HG02798 (cell line): ENCODE results near the gene ARHGEF4.

ENCODE experiments used
- ATAC-seq: cut with Tn5 transposase; IDR thresholded peaks from one replicate; pipeline ENCODE4 v1.9.1; 2021; ENCODE audit warnings: mild to moderate bottlenecking; ENCODE audit not compliant: unreplicated experiment, poor library complexity

The ARHGEF4 gene

GRCh38 chr2:130913891-130914290, 77.2 kb downstream of the ARHGEF4 start:
- ATAC-seq: no peak

DNA sequence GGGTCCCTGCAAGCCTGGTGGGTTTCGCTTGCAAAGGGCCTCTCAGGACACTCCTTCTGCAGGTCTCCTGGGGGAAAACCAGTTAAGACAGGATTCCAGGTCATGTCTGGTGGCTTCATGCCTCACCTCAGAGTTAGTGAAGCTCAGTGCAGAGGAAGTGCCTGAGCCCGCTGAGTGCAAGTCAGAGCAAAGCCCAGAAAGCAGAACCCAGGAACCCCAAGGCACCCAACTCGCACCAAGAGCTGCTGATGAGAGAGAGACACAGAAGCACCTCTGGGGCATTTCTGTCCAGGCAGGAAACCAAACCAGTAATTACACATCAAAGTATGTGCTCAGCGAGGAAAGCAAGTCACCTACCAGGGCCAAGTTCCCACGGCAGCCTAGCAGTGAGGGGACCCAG, 78.4 kb downstream of the ARHGEF4 start:
- no peak for ATAC-seq

- ATAC-seq: no peak
Measured at GRCh38 chr2:130915595-130916437, 79.1 kb downstream of the ARHGEF4 start.

GRCh38 chr2:130916438-130916705, 79.7 kb downstream of the ARHGEF4 start:
- ATAC-seq: no peak

DNA sequence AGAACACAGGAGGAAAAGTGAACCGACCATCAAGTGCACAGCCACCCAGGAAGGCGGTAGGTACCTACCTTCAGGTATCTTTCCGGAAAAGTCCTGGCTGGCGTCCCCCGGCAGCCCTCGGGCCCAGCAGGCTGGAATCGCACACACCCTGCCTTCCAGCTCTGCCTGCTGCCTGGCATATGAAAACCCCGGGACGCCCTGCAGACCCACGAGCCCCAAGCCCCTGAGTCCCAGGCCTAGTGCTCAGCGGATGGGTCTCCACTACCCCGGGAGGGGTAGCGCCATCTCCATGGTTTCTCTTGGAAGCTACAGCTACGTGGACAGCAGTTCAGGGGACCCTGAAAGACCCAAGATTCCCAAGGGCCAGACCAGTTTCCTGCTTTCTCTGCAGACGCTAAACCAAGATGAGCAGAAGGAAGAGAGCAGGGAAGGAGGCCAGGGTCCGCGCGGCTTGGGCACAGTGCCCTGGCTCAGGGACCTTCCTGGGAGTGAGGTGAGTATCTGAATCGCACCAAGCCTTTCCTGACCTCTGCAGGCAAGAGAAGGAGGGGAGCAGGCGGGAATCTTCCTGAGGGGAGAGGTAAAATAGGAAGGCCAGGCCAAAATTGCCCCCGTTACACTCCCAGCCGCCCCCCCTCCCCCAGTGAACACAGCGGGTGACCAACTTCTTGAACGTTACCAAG, 80.4 kb downstream of the ARHGEF4 start:
- no peak for ATAC-seq

DNA sequence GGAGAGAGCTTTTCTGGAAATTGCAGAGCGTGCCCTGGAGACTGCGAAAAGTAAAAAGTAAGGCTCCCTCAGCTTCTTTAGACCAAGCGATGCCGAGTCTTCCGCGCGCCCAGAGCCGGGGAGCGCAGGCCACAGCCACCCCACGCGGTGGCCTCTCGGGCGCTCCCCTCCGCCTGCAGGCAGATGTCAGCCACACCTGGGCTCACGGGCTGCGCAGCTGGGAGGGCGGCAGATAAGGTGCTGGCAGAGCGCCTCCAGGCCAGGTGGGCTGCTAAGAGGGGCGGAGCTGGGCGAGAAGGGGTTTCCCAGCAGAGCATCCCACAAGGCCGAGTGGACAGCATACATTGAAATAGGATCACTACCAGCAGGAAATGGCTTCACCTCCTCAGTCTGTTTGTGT, 81.7 kb downstream of the ARHGEF4 start:
- ATAC-seq: no peak

DNA sequence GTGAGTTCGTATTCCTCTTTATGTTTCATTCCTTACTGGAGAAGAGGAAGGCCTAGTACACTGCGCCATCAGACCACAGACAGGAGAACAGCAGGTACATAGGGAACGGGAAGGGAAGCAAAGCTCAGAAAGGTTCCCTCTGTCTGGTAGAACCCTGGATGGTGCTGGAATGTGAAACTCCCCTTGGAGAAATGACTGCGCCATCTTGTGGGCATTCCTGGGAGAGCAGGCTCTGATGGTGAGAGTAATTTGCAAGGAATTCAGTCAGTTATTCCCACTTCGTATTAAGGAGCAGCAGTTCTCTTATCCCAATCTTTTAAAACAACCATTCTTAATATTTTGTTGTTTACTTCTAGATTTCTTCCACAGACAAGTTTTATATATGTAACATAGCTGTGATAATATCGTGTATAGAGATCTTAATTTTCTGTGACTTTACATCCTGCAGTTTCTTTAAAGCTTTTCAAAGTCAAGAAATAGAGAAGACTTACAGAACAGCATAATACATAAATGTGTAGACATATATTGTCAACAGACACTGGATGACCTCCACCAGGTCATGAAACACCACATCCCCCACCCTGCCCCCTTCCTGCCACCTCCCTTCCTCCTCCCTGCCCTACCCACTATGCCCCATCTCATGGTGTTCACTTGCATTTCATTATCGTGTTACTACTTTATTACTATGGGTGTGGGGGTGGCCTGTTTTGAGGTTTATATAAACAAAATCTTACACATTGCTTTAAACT, 83.9 kb downstream of the ARHGEF4 start:
- ATAC-seq: no peak

DNA sequence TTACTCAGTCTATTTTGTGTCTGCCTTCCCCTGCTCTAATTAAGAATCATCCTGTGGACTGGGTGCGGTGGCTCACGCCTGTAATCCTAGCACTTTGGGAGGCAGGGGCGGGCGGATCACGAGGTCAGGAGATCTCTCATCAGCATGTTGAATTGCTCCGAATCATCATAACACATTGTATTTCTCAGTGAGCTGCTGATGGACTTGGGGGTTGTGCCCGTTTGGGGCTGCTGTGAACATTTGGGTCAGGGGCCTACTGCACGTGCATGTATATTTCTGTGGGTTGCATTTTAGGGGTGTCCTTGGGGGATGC, 84.4 kb downstream of the ARHGEF4 start:
- no peak for ATAC-seq

- no peak for ATAC-seq
Measured at GRCh38 chr2:130922417-130922816, 85.7 kb downstream of the ARHGEF4 start.

DNA sequence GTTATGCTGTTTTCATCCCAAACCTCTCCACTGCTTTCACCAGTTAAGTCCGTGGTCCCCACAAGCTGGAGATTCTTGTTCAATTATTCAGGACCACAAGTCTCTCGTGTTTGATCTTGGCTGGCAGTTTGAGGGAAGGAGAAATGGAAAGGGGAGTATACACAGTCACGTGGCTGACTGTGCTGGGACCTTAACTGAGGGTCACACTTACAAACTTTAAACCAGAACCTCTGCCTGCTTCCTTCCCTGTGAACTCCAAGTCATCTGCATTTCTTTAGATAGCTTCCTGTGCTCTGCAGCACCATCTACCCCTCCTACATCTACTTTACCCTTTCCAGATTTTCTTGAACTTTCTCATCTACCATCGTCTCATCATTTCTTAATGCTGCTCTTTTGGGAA, 91.7 kb downstream of the ARHGEF4 start:
- no peak for ATAC-seq

DNA sequence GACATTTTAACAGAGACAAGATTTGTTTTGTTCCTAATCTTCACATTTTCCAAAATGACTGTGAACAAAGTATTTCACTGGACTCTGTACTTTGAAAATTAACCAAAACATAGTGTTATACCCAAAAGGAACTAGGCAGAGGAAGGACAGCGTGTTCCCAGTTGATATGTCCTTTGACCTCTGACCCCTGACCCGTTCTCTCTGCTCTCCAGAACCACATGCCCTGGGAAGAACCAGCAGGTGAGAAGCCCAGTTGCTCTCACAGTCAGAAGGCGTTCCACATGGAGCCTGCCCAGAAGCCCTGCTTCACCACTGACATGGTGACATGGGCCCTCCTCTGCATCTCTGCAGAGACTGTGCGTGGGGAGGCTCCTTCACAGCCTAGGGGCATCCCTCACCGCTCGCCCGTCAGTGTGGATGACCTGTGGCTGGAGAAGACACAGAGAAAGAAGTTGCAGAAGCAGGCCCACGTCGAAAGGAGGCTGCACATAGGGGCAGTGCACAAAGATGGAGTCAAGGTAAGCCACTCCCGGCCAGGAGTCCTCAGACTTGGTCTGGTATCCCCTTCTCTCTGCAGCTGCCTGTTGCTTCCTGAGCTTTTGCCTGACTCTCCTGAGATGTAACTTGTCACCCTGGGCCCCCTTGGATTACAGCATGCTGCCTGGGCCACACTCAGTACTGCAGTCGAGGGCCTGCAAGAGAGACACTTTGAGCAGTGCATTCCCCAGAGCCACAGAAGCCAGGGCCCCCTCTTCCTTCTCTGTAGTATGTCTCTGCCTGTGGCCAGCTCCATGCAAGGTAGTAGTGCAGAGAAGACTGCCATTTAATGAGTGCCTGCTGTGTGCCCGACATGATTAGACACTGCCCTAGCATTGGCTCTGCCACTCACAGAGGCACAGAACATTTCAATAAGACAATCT, 94.3 kb downstream of the ARHGEF4 start:
- no peak for ATAC-seq

- no peak for ATAC-seq
Measured at GRCh38 chr2:130933501-130933900, 96.8 kb downstream of the ARHGEF4 start.

- ATAC-seq: no peak
Measured at GRCh38 chr2:130936451-130936850, 99.7 kb downstream of the ARHGEF4 start.

DNA sequence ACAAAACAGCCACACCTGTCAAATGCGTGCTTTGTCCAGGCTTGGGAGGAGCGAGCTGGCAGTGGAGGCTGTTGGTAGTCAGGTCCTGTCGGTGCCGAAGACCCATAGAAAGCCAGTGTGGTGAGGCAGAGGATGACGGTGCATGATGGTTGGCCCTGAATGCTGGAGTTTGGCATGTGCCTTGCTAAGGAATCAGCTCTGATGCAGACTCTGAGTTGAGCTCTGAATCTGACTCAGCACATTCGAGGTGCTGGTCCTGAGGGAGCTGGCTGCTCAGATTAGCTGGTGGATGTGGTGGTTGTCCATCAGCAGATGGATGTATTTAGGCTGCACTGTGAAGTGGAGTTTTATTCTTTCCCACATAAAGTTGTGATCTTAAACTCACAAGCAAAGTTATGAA, 111.3 kb downstream of the ARHGEF4 start:
- ATAC-seq: no peak

DNA sequence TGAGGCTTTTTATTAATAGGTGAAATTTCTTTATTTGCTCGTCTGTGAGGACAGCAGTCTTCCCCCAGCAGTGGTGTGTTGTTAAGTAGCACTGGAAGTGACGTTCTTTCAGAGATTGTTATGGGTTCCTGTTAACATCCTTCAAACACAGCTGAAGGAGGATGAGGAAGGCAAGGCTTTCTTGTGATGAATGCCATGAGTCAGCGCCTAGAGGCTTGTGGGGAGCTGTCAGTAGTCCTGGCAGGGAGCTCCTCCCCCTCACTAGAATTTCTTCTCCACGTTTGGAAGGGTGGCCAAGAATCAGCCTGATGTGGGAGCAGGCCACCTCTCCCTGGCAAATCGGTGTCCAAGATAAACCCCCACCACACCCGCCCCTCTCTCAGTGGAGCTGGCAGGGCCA, 113.2 kb downstream of the ARHGEF4 start:
- no peak for ATAC-seq

- ATAC-seq: no peak
Measured at GRCh38 chr2:130951018-130951417, 114.3 kb downstream of the ARHGEF4 start.

DNA sequence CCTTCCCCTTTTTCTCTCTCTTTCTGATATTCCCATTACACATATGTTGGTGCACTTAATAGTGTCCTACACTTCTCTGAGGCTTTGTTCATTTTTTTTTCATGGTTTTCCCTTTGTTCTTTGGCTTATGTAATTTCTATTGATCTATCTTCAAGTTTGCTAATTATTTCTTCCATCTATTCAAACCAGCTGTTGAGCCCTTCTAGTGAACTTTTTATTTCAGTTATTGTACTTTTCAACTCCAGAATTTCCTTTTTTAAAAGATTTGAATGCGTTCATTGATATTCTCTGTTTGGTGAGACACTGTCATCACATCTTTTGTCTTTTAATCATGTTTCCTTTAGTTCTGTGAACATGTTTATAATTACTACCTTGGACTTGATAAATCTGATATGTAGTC, 118.2 kb downstream of the ARHGEF4 start:
- no peak for ATAC-seq

DNA sequence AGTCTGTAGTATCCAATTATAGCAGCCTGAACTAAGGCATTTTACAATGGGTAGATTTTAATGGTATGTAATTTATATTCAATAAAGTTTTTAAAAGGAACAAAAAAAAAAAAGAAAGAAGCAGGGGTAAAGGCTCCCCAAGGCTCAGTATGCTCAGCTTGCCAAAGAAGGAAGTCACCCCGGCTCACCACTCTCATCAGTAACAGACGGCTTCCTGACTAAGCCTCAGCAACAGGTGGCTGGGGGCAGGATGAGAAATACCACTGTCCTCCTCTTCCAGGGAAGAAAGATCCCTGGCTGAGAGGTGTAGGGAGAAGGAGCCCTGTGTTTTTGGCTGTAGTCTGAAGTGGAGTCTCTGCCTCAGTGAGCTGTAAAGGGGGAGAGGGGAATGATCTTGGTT, 121.2 kb downstream of the ARHGEF4 start:
- no peak for ATAC-seq

- ATAC-seq: no peak
Measured at GRCh38 chr2:130963196-130963848, 126.6 kb downstream of the ARHGEF4 start.
